ENCODE measurements around the gene GAPDH. TPM values are rescaled to one million over a fixed set of nuclear protein-coding genes. Genes with fewer than 3 reads are reported as not detected.
A peak's percentile ranks its signal among the peaks of the same experiment; 100 is the strongest.

GAPDH gene
- total and polyA plus RNA-seq, 2 donors (not counting 1 experiment from before 2014, with no cell fraction given): 6,255 to 8,983 TPM

DNA sequence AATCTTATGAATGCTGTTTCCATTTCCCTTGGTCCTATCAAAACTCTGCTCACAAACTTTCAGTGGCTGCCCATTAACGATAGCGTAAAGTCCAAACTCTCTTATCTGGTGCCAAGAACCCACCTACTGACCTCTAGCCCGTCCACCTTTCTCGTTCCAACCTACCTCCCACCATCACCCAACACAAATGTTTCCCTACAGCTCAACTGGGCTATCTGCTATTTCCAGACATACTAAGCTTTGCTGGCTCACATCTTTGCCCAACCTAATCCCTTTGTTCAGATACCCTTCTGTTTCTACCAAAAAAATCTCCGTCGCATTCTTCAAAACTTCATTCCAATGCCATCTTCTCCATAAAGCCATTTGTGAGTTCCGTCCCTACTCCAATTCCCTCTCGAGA lies 41.3 kb downstream of the GAPDH start:
- Histone ChIP-seq H3K4me1 (ENCODE audit: control insufficient read depth, extremely low read depth, insufficient read depth, low read length) (no peaks in the 10 kb centered on the region), H3K27me3 (ENCODE audit: control insufficient read depth, insufficient read depth, low read length) (no peaks in the 10 kb centered on the region), H3K27ac (ENCODE audit: insufficient read depth, low read length) (no peak overlapping the region), H4K20me1 (ENCODE audit: control insufficient read depth, extremely low read depth, insufficient read depth, low read length) (no peaks in the 10 kb centered on the region), H3K9me3 (ENCODE audit: control insufficient read depth, insufficient read depth, low read depth, low read length) (no peaks in the 10 kb centered on the region), H3K4me3 (replicated peaks in 1 of 4; ENCODE audit: control extremely low read depth in 1 of 4, insufficient read depth in 1 of 4, low read depth in 3 of 4, low read length in 4 of 4) (no peak overlapping the region), H3K36me3 (ENCODE audit: control insufficient read depth, insufficient read depth, low read length) (peaks cover 9% of the 10 kb centered on the region), H3K9ac (ENCODE audit: insufficient read depth, low read length) (no peak overlapping the region), H2AFZ (ENCODE audit: low read length) (no peak overlapping the region), H3K4me2 (ENCODE audit: extremely low read depth, insufficient read depth, low read length) (no peak overlapping the region), H3K79me2 (ENCODE audit: control insufficient read depth, insufficient read depth, low read length) (no peaks in the 10 kb centered on the region)
- no peak for DNase-seq (ENCODE audit: low read depth in 2 of 2)
- no peak for TF ChIP-seq EZH2 (IDR thresholded peaks at IDR 0.05; ENCODE audit: low read length, missing control alignments)
- TF ChIP-seq, protein P1, sequence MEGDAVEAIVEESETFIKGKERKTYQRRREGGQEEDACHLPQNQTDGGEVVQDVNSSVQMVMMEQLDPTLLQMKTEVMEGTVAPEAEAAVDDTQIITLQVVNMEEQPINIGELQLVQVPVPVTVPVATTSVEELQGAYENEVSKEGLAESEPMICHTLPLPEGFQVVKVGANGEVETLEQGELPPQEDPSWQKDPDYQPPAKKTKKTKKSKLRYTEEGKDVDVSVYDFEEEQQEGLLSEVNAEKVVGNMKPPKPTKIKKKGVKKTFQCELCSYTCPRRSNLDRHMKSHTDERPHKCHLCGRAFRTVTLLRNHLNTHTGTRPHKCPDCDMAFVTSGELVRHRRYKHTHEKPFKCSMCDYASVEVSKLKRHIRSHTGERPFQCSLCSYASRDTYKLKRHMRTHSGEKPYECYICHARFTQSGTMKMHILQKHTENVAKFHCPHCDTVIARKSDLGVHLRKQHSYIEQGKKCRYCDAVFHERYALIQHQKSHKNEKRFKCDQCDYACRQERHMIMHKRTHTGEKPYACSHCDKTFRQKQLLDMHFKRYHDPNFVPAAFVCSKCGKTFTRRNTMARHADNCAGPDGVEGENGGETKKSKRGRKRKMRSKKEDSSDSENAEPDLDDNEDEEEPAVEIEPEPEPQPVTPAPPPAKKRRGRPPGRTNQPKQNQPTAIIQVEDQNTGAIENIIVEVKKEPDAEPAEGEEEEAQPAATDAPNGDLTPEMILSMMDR (conservative IDR thresholded peaks at IDR 0.05 in 1 of 2, IDR thresholded peaks at IDR 0.05 in 1 of 2; ENCODE audit: low read depth in 1 of 2, low read length in 2 of 2): no peak

DNA sequence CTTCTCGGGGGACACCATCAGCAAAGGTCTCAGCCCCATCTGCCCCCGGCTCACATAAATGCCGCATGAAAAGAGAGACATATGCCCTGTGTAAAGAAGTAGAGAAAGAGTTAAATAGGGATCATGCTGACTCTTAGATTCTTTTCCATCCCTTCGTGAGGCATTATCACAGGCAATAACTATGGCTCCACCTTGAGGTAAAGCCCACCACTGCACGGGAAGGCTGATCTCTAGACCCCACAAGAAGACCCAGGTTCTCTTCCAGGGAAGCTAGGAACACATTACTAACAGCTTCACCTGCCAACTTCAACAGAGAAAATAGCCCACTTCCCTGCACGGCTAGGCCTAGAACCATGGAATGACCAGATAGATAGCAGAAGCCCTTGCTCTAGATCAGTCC lies 47.9 kb downstream of the GAPDH start:
- TF ChIP-seq, protein P1 (conservative IDR thresholded peaks at IDR 0.05 in 1 of 2, IDR thresholded peaks at IDR 0.05 in 1 of 2; ENCODE audit: low read depth in 1 of 2, low read length in 2 of 2): peak in 1 of 2 donors; percentile 14
- no peak for TF ChIP-seq EZH2 (IDR thresholded peaks at IDR 0.05; ENCODE audit: low read length, missing control alignments)
- DNase-seq (ENCODE audit: low read depth in 2 of 2): no peak
- peaks cover 26% of the 10 kb centered on the region for H3K36me3 ChIP-seq (ENCODE audit: control insufficient read depth, insufficient read depth, low read length)

DNA sequence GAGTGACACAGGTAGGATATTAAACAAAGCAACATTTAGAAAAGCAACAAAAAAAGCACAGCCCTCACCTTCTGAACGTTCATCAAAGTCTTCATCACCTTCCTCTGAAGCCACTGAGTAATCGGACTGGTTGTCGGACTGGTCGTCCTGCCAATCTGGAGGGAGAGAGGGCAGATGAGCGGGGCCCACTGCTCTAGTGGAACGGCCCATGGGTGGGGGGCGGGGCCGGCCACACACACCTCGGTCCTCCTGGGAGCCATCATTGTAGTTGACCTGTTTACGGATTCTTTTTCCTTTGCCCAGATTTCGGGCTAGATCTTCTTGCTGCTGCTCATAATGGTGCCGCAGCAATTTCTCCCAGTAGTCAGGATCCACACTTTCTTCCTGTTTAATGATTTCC lies 48.6 kb downstream of the GAPDH start:
- H3K27ac ChIP-seq (ENCODE audit: insufficient read depth, low read length): no peak overlapping the region
- no peak overlapping the region for H3K4me3 ChIP-seq (replicated peaks in 1 of 4; ENCODE audit: control extremely low read depth in 1 of 4, insufficient read depth in 1 of 4, low read depth in 3 of 4, low read length in 4 of 4)
- no peaks in the 10 kb centered on the region for H3K9me3 ChIP-seq (ENCODE audit: control insufficient read depth, insufficient read depth, low read depth, low read length)
- no peaks in the 10 kb centered on the region for H3K79me2 ChIP-seq (ENCODE audit: control insufficient read depth, insufficient read depth, low read length)
- TF ChIP-seq, protein P1 (conservative IDR thresholded peaks at IDR 0.05 in 1 of 2, IDR thresholded peaks at IDR 0.05 in 1 of 2; ENCODE audit: low read depth in 1 of 2, low read length in 2 of 2): no peak
- TF ChIP-seq EZH2 (IDR thresholded peaks at IDR 0.05; ENCODE audit: low read length, missing control alignments): no peak
- H3K27me3 ChIP-seq (ENCODE audit: control insufficient read depth, insufficient read depth, low read length): no peaks in the 10 kb centered on the region
- no peaks in the 10 kb centered on the region for H4K20me1 ChIP-seq (ENCODE audit: control insufficient read depth, extremely low read depth, insufficient read depth, low read length)
- peaks cover 29% of the 10 kb centered on the region for H3K36me3 ChIP-seq (ENCODE audit: control insufficient read depth, insufficient read depth, low read length)
- no peak overlapping the region for H2AFZ ChIP-seq (ENCODE audit: low read length)
- H3K9ac ChIP-seq (ENCODE audit: insufficient read depth, low read length): no peak overlapping the region
- no peak for DNase-seq (ENCODE audit: low read depth in 2 of 2)
- H3K4me1 ChIP-seq (ENCODE audit: control insufficient read depth, extremely low read depth, insufficient read depth, low read length): no peaks in the 10 kb centered on the region
- no peak overlapping the region for H3K4me2 ChIP-seq (ENCODE audit: extremely low read depth, insufficient read depth, low read length)

More for the DNA sequence above, 47.9 kb downstream of the GAPDH start:
- Histone ChIP-seq H3K4me3 (replicated peaks in 1 of 4; ENCODE audit: control extremely low read depth in 1 of 4, insufficient read depth in 1 of 4, low read depth in 3 of 4, low read length in 4 of 4) (no peak overlapping the region), H3K9ac (ENCODE audit: insufficient read depth, low read length) (no peak overlapping the region), H3K79me2 (ENCODE audit: control insufficient read depth, insufficient read depth, low read length) (no peaks in the 10 kb centered on the region), H4K20me1 (ENCODE audit: control insufficient read depth, extremely low read depth, insufficient read depth, low read length) (no peaks in the 10 kb centered on the region), H3K9me3 (ENCODE audit: control insufficient read depth, insufficient read depth, low read depth, low read length) (no peaks in the 10 kb centered on the region), H3K4me2 (ENCODE audit: extremely low read depth, insufficient read depth, low read length) (no peak overlapping the region), H3K27ac (ENCODE audit: insufficient read depth, low read length) (no peak overlapping the region), H3K4me1 (ENCODE audit: control insufficient read depth, extremely low read depth, insufficient read depth, low read length) (no peaks in the 10 kb centered on the region), H3K27me3 (ENCODE audit: control insufficient read depth, insufficient read depth, low read length) (no peaks in the 10 kb centered on the region), H2AFZ (ENCODE audit: low read length) (no peak overlapping the region)

Data from fibroblast of lung (primary cell).